HepG2 (cell line): Measurements from ENCODE around the gene SLCO2A1. TPM values are rescaled to one million over a fixed set of nuclear protein-coding genes. Genes with fewer than 3 reads are reported as not detected.

Source experiments
- ATAC-seq: fragments of 200-7000 bp; cut with Tn5 transposase; 3 replicates; pipeline ENCODE4 v1.9.1; 2020; ENCODE audit warnings: mild to moderate bottlenecking, moderate library complexity
- BruUV-seq: library from RNA; stranded (reverse); fragments of 400-500 nt; replicated peaks from 2 replicates; lab custom pipeline; 2021; lab: Mats Ljungman, UMichigan
- CTCF ChIA-PET: fragments of 300-600 bp; formaldehyde crosslinking; extraction: SDS; loops from one replicate; lab custom pipeline; 2021; ENCODE audit warnings: low total read pairs, inconsistent platforms, low intra/inter-chr PET ratio; lab: Yijun Ruan, JAX
- POLR2A ChIA-PET: fragments of 350-600 bp; sonication (Branson Sonifier 250); formaldehyde crosslinking; loops from one replicate; lab custom pipeline; 2020; ENCODE audit warnings: antibody characterized with exemption, inconsistent platforms; lab: Yijun Ruan, JAX
- DNase-seq: peaks from one replicate; pipeline ENCODE4 v3.0.0-alpha.2; 2015; ENCODE audit warnings: low spot score
- FAIRE-seq: peaks from 3 replicates; lab custom pipeline; 2011; peaks lifted over from hg19 to GRCh38; lab: Jason Lieb, UNC
- H2AFZ ChIP-seq: one replicate; pipeline ENCODE4 v1.6.1; 2011; ENCODE audit warnings: low read length, inconsistent platforms
- H3K27ac ChIP-seq: fragments of 300-600 bp; 3 replicates; pipeline ENCODE4 v1.8.0; 2011; ENCODE audit warnings: mixed run types, mild to moderate bottlenecking, mixed read lengths, low read length, inconsistent platforms; ENCODE audit not compliant: insufficient read depth; ENCODE audit errors: extremely low read length
- H3K27me3 ChIP-seq, 2 experiments: fragments of 200-600 bp in 1 of 2; 2 replicates in 1 of 2; 3 replicates in 1 of 2; pipeline versions ENCODE4 v1.6.0 to v1.8.0; 2011; ENCODE audit warnings: low read length in 2 of 2, mild to moderate bottlenecking in 2 of 2, moderate library complexity in 2 of 2, inconsistent platforms in 1 of 2; ENCODE audit not compliant: insufficient read depth in 2 of 2, control insufficient read depth in 1 of 2
- H3K36me3 ChIP-seq, 2 experiments: fragments of 200-600 bp in 1 of 2; replicated peaks in 1 of 2; 2 replicates in 1 of 2; 3 replicates in 1 of 2; pipeline versions ENCODE4 v1.5.1 to v1.8.0; 2011; ENCODE audit warnings: low read length in 2 of 2, inconsistent platforms in 1 of 2; ENCODE audit not compliant: insufficient read depth in 2 of 2, control insufficient read depth in 1 of 2
- H3K4me1 ChIP-seq: 2 replicates; pipeline ENCODE4 v1.5.1; 2012; ENCODE audit warnings: low read length, inconsistent platforms; ENCODE audit not compliant: insufficient read depth
- H3K4me2 ChIP-seq: 2 replicates; pipeline ENCODE4 v1.6.0; 2011; ENCODE audit warnings: low read depth, low read length, inconsistent platforms
- H3K4me3 ChIP-seq, 3 experiments: fragments of 200-600 bp in 1 of 3; sonication (generic), shearing (Covaris generic) in 1 of 3; replicated peaks in 1 of 3; 2 replicates each; pipeline ENCODE4 v1.5.1; 2011 to 2016; ENCODE audit warnings: low read length in 3 of 3, inconsistent platforms in 2 of 3, low read depth in 2 of 3, mild to moderate bottlenecking in 2 of 3, control low read depth in 1 of 3, mixed read lengths in 1 of 3; ENCODE audit not compliant: insufficient read depth in 1 of 3
- H3K79me2 ChIP-seq: one replicate; pipeline ENCODE4 v1.6.1; 2011; ENCODE audit warnings: low read length, inconsistent platforms; ENCODE audit not compliant: insufficient read depth
- H3K9ac ChIP-seq: 2 replicates; pipeline ENCODE4 v1.6.0; 2011; ENCODE audit warnings: mild to moderate bottlenecking, low read depth, low read length, inconsistent platforms; ENCODE audit not compliant: insufficient read depth
- H3K9me3 ChIP-seq: 2 replicates; pipeline ENCODE4 v1.5.1; 2012; ENCODE audit warnings: mild to moderate bottlenecking, low read length
- H4K20me1 ChIP-seq: 2 replicates; pipeline ENCODE4 v1.6.0; 2011; ENCODE audit warnings: inconsistent platforms, mild to moderate bottlenecking, low read length, moderate library complexity; ENCODE audit not compliant: insufficient read depth
- ELK4 ChIP-seq: sonication (generic); formaldehyde crosslinking; IDR thresholded peaks from 2 replicates; pipeline ENCODE4 v1.9.0; 2021; ENCODE audit warnings: missing genetic modification reagents, borderline replicate concordance
- HOXA7 ChIP-seq: sonication (generic); formaldehyde crosslinking; IDR thresholded peaks from 2 replicates; pipeline ENCODE4 v1.8.1; 2022; ENCODE audit warnings: mild to moderate bottlenecking, missing genetic modification reagents, moderate library complexity
- MLLT10 ChIP-seq: sonication (generic); formaldehyde crosslinking; IDR thresholded peaks from 2 replicates; pipeline ENCODE4 v1.4.0; 2020; ENCODE audit warnings: missing genetic modification reagents
- MTF1 ChIP-seq: sonication (generic); formaldehyde crosslinking; IDR thresholded peaks from 2 replicates; pipeline ENCODE4 v1.5.0; 2020; ENCODE audit warnings: missing genetic modification reagents
- SALL2 ChIP-seq: sonication (generic); formaldehyde crosslinking; IDR thresholded peaks from 2 replicates; pipeline ENCODE4 v1.8.1; 2023; ENCODE audit warnings: mild to moderate bottlenecking, missing genetic modification reagents, inconsistent platforms
- SNAPC4 ChIP-seq: sonication (generic); formaldehyde crosslinking; IDR thresholded peaks from 2 replicates; pipeline ENCODE4 v1.4.0; 2020; ENCODE audit warnings: mild to moderate bottlenecking, missing genetic modification reagents
- SNAPC5 ChIP-seq: sonication (generic); formaldehyde crosslinking; IDR thresholded peaks from 2 replicates; pipeline ENCODE4 v1.8.1; 2023; ENCODE audit warnings: mild to moderate bottlenecking, missing genetic modification reagents, borderline replicate concordance
- SP140L ChIP-seq: sonication (generic); formaldehyde crosslinking; IDR thresholded peaks from 2 replicates; pipeline ENCODE4 v1.4.0; 2020; ENCODE audit warnings: missing genetic modification reagents, borderline replicate concordance
- STAT5B ChIP-seq: sonication (generic); formaldehyde crosslinking; IDR thresholded peaks from 2 replicates; pipeline ENCODE4 v1.4.0; 2020; ENCODE audit warnings: missing genetic modification reagents
- ZNF337 ChIP-seq: sonication (generic); formaldehyde crosslinking; IDR thresholded peaks from 2 replicates; pipeline ENCODE4 v1.5.1; 2020; ENCODE audit warnings: missing genetic modification reagents, low read depth, mild to moderate bottlenecking, borderline replicate concordance
- ZSCAN22 ChIP-seq: sonication (generic); formaldehyde crosslinking; IDR thresholded peaks from 2 replicates; pipeline ENCODE4 v1.4.0; 2020; ENCODE audit warnings: mild to moderate bottlenecking, missing genetic modification reagents
- WGBS: methylation state at CpG from one replicate; pipeline ENCODE4 v1.1.6; 2017; ENCODE audit warnings: low lambda C conversion rate; 5-methylcytosine and 5-hydroxymethylcytosine counted together
- in situ Hi-C: cut with HindIII; loops from 2 replicates; pipeline ENCODE4 v1.10.0; 2017; ENCODE audit warnings: low pct_unique_long_range_greater_than_20kb; ENCODE audit not compliant: extremely low pct_ligation_motif_present
- intact Hi-C: fragments of 100-400 bp; cut with micrococcal nuclease; formaldehyde crosslinking; loops from one replicate; pipeline ENCODE4 v1.10.0; 2022; ENCODE audit not compliant: unreplicated experiment
- polyA plus RNA-seq, 8 experiments: library from polyadenylated mRNA; depleted of rRNA in 3 of 8; stranded (reverse) in 7 of 8; unstranded in 1 of 8; fragments of >200 nt; fragmentation: Illumina TruSeq in 4 of 8; extraction: Trizol in 4 of 8; gene quantifications; 2 replicates each; pipeline versions ENCODE4 v1.2.1 to v1.2.3, GENCODE V29; 2011 to 2016; ENCODE audit warnings: low read depth in 4 of 8, missing spikeins in 1 of 8, mixed read lengths in 1 of 8; ENCODE audit not compliant: insufficient read depth in 1 of 8
- total RNA-seq, 5 experiments: library from RNA; depleted of rRNA; stranded (reverse); fragments of >200 nt; fragmentation: Illumina TruSeq; extraction: Trizol; gene quantifications; 2 replicates each; pipeline ENCODE4 v1.2.3, GENCODE V29; 2016; ENCODE audit warnings: low read depth in 1 of 5
- TF ChIP-seq, protein P1 (sequence below): sonication (generic); formaldehyde crosslinking; IDR thresholded peaks from 2 replicates; pipeline ENCODE4 v1.4.0; 2020; ENCODE audit warnings: missing genetic modification reagents
- TF ChIP-seq, protein P2 (sequence below): sonication (generic); formaldehyde crosslinking; IDR thresholded peaks from 2 replicates; pipeline ENCODE4 v1.5.1; 2020; ENCODE audit warnings: missing genetic modification reagents, mild to moderate bottlenecking, borderline replicate concordance

SLCO2A1 gene
- total and polyA plus RNA-seq, 2 of the 13 experiments (the other 11 are each of a cell fraction or from before 2014, with no cell fraction given), result 0.04 TPM; not detected in 1

- POLR2A ChIA-PET, result no interaction called here
- TF ChIP-seq, protein P1, sequence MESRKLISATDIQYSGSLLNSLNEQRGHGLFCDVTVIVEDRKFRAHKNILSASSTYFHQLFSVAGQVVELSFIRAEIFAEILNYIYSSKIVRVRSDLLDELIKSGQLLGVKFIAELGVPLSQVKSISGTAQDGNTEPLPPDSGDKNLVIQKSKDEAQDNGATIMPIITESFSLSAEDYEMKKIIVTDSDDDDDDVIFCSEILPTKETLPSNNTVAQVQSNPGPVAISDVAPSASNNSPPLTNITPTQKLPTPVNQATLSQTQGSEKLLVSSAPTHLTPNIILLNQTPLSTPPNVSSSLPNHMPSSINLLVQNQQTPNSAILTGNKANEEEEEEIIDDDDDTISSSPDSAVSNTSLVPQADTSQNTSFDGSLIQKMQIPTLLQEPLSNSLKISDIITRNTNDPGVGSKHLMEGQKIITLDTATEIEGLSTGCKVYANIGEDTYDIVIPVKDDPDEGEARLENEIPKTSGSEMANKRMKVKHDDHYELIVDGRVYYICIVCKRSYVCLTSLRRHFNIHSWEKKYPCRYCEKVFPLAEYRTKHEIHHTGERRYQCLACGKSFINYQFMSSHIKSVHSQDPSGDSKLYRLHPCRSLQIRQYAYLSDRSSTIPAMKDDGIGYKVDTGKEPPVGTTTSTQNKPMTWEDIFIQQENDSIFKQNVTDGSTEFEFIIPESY (CRISPR knock-in tag), result no peak
- TF ChIP-seq SP140L (CRISPR knock-in tag) (no peak), MTF1 (CRISPR knock-in tag) (no peak), ZSCAN22 (no peak), HOXA7 (no peak), ELK4 (no peak), SALL2 (CRISPR knock-in tag) (no peak), SNAPC4 (CRISPR knock-in tag) (no peak), ZNF337 (CRISPR knock-in tag) (no peak), MLLT10 (CRISPR knock-in tag) (no peak), STAT5B (CRISPR knock-in tag) (no peak), SNAPC5 (CRISPR knock-in tag) (no peak)
- TF ChIP-seq, protein P2, sequence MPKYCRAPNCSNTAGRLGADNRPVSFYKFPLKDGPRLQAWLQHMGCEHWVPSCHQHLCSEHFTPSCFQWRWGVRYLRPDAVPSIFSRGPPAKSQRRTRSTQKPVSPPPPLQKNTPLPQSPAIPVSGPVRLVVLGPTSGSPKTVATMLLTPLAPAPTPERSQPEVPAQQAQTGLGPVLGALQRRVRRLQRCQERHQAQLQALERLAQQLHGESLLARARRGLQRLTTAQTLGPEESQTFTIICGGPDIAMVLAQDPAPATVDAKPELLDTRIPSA (CRISPR knock-in tag), result no peak
Measured at GRCh38 chr3:133992951-133993620, 36.6 kb downstream of the SLCO2A1 start.

More at GRCh38 chr3:133992951-133993620, 36.6 kb downstream of the SLCO2A1 start:
- no peaks in the 10 kb centered on the region for H3K4me1 ChIP-seq
- H3K27me3 ChIP-seq, result peaks cover 4 to 42% of the 10 kb centered on the region in 2 experiments; a peak in 3 of 5 replicates
- no peak overlapping the region for H3K27ac ChIP-seq
- no peak overlapping the region for H3K4me2 ChIP-seq
- DNase-seq (no peak), ATAC-seq (no peak), FAIRE-seq (no peak)
- intact Hi-C loops, result no loop called here
- no peak overlapping the region for H3K9ac ChIP-seq
- no peaks in the 10 kb centered on the region for H3K9me3 ChIP-seq
- CTCF ChIA-PET, result no interaction called here
- no TSS peak for BruUV-seq
- no peak overlapping the region for H2AFZ ChIP-seq
- no peaks in the 10 kb centered on the region for H3K36me3 ChIP-seq
- WGBS, result 10% methylated on average over 8 of the region's 10 CpGs
- in situ Hi-C loops, result no loop called here
- H4K20me1 ChIP-seq, result no peaks in the 10 kb centered on the region
- H3K79me2 ChIP-seq, result no peaks in the 10 kb centered on the region
- no peak overlapping the region for H3K4me3 ChIP-seq
